Measurements from ENCODE around the gene SH3RF3.

DNA sequence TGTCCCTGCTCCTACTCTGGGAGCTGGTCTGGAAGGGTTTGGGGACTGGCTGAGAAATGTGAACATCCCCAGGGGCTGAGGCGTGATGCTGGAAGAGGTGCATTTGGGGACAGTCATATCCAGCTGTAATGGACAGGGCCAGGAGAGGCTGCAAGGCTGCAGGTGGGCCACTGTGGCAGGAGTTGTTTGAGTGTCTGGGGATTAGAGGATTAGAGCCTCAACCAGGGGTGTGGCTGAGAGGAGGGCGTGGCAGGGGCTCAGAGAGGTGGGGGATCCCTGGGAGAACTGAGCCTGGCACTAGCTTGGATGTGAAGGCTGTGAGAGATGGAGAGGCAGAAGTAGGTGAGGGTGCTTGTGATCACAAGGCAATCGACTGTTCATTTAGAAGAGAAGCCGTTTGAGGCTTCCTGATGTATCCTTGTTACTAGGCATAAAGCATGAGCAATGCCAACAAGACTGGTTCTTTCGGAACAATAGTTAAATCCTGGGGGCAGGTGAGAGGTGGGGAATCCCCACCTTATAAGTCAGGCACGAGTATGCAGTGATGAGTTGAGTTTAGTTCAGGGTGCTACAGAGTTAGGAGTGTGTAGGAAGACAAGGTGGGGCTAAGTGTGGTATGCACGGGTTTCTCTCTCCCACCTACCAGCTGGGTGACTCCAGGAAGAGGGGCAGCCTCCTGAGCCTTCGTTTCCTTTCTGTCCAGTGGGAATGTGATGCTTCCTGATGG, 31.9 kb downstream of the SH3RF3 start:
- TF ChIP-seq POLR2A (IDR thresholded peaks at IDR 0.05; ENCODE audit: low read length) (no peak), GATA1 (IDR thresholded peaks at IDR 0.05; ENCODE audit: low read depth, low read length) (no peak)
